ENCODE data around the gene MAP3K6. TPM values are rescaled to one million over a fixed set of nuclear protein-coding genes. Genes with fewer than 3 reads are reported as not detected.

MAP3K6 gene
- total and polyA plus RNA-seq, 2 donors (not counting 3 experiments of a cell fraction or from before 2014, with no cell fraction given) = 9.9 to 12.4 TPM

GRCh38 chr1:27374362-27375086, 7.8 kb upstream of the MAP3K6 start, which contains the start of gene FCN3:
TSS of gene FCN3 (minus strand) at chr1:27374824. CDS start at chr1:27374818, 6 bp downstream.
- no peaks in the 10 kb centered on the region for H3K79me2 ChIP-seq (ENCODE audit: control insufficient read depth, insufficient read depth, low read length)
- no peaks in the 10 kb centered on the region for H4K20me1 ChIP-seq (replicated peaks; ENCODE audit: control insufficient read depth, extremely low read depth, insufficient read depth, low read length)
- no peaks in the 10 kb centered on the region for H3K4me1 ChIP-seq (ENCODE audit: control insufficient read depth, extremely low read depth, insufficient read depth, low read length)
- H2AFZ ChIP-seq (ENCODE audit: low read depth, low read length) = no peak within 1 kb of the TSS
- no peaks in the 10 kb centered on the region for H3K36me3 ChIP-seq (ENCODE audit: control insufficient read depth in 2 of 2, extremely low read depth in 1 of 2, insufficient read depth in 2 of 2, low read length in 2 of 2)
- intact Hi-C loops (cut with micrococcal nuclease) (no loop called here), dilution Hi-C loops (cut with MboI; ENCODE audit: extremely low pct_ligation_motif_present, low sequenced_read_pairs) (no loop called here)
- H3K9me3 ChIP-seq (replicated peaks; ENCODE audit: control insufficient read depth, insufficient read depth, low read length) = no peaks in the 10 kb centered on the region
- ChIA-PET POLR2A (no interaction called here), CTCF (interaction anchor here (1.0 to 1.4 kb wide), 4 partner anchors 8 to 25 kb away, joined by 3 to 5 read pairs (median 3); partner anchors contain the start of gene MAP3K6)
- no peak within 1 kb of the TSS for H3K27ac ChIP-seq (ENCODE audit: insufficient read depth, low read depth, low read length)
- H3K9me1 ChIP-seq (replicated peaks; ENCODE audit: control insufficient read depth, extremely low read depth, insufficient read depth, low read length) = no peaks in the 10 kb centered on the region
- FAIRE-seq = no peak
- no peak within 1 kb of the TSS for H3K4me2 ChIP-seq (ENCODE audit: insufficient read depth, low read length)
- H3K4me3 ChIP-seq (replicated peaks in 1 of 3; ENCODE audit: insufficient read depth in 1 of 3, low read depth in 1 of 3, low read length in 3 of 3) = no peak within 1 kb of the TSS
- no TSS peak for BruUV-seq (replicated peaks)
- no peak for DNase-seq (ENCODE audit: low read depth, low spot score)
- TF ChIP-seq MYC (IDR thresholded peaks at IDR 0.05; ENCODE audit: low read depth, low read length) (no peak), FOS (IDR thresholded peaks at IDR 0.05; ENCODE audit: borderline replicate concordance, insufficient read depth, low read length) (no peak), GATA2 (IDR thresholded peaks at IDR 0.05; ENCODE audit: insufficient read depth, insufficient read length, low read depth, low read length) (no peak), CTCF (IDR thresholded peaks at IDR 0.05; ENCODE audit: extremely low read depth in 1 of 2, insufficient read depth in 1 of 2, low read depth in 1 of 2, low read length in 2 of 2) (no peak), MAX (IDR thresholded peaks at IDR 0.05; ENCODE audit: insufficient read depth, insufficient read length) (no peak), POLR2A (IDR thresholded peaks at IDR 0.05; ENCODE audit: low read depth, low read length) (no peak), EZH2 (IDR thresholded peaks at IDR 0.05; ENCODE audit: borderline replicate concordance, low read depth, low read length, severe bottlenecking) (no peak), JUN (IDR thresholded peaks at IDR 0.05; ENCODE audit: borderline replicate concordance, insufficient read depth, insufficient read length, low read depth) (no peak), POLR2AphosphoS5 (IDR thresholded peaks at IDR 0.05; ENCODE audit: insufficient read depth, low read depth, low read length) (no peak)
- H3K27me3 ChIP-seq (ENCODE audit: control insufficient read depth in 2 of 2, insufficient read depth in 2 of 2, low read length in 2 of 2) = no peaks in the 10 kb centered on the region
- H3K9ac ChIP-seq (replicated peaks; ENCODE audit: extremely low read depth, insufficient read depth, low read length) = no peak within 1 kb of the TSS

Data from endothelial cell of umbilical vein (primary cell).